GM10248 (cell line): ENCODE results near the gene CSKMT.

Experiments
- CTCF ChIA-PET: fragments of 300-600 bp; sonication (Branson Sonifier 250); formaldehyde crosslinking; extraction: SDS; loops from one replicate; lab custom pipeline; 2021; ENCODE audit warnings: antibody characterized with exemption; lab: Yijun Ruan, JAX
- POLR2A ChIA-PET: fragments of 350-650 bp; sonication (Branson Sonifier 250); formaldehyde crosslinking; extraction: SDS; loops from one replicate; lab custom pipeline; 2020; ENCODE audit warnings: antibody characterized with exemption; lab: Yijun Ruan, JAX
- DNase-seq: peaks from one replicate; pipeline ENCODE4 v3.0.0; 2012; ENCODE audit errors: extremely low spot score
- CTCF ChIP-seq: IDR thresholded peaks from 2 replicates; pipeline ENCODE4 v1.5.1; 2012; ENCODE audit warnings: mild to moderate bottlenecking, low read depth; ENCODE audit errors: extremely low read depth, missing control alignments, control extremely low read depth

Gene CSKMT

GRCh38 chr11:62705880-62706849, 41.1 kb downstream of the CSKMT start:
- no peak for TF ChIP-seq CTCF
- peak; percentile 96 for DNase-seq
- ChIA-PET POLR2A (interaction anchor here (0.5 to 1.9 kb wide), 7 partner anchors 41 to 135 kb away, joined by 3 to 17 read pairs (median 4); partner anchors contain the start of genes C11orf98, CSKMT and EEF1G), CTCF (interaction anchor here (0.8 to 9.1 kb wide), 13 partner anchors 10 to 242 kb away, joined by 3 to 79 read pairs (median 4); partner anchors contain the start of genes C11orf98, CSKMT, INTS5 and LRRN4CL)

- TF ChIP-seq CTCF: no peak
- ChIA-PET POLR2A (interaction anchor here (0.9 to 1.9 kb wide), 2 partner anchors 41 to 134 kb away, joined by 6 to 17 read pairs; partner anchors contain the start of genes C11orf98 and CSKMT), CTCF (interaction anchor here (1.2 to 9.1 kb wide), 9 partner anchors 9 to 243 kb away, joined by 3 to 79 read pairs (median 4); partner anchors contain the start of gene INTS5)
- DNase-seq: no peak
These were observed 41.7 kb downstream of the CSKMT start for GRCh38 chr11:62706850-62707247.

GRCh38 chr11:62707277-62707861, 42.3 kb downstream of the CSKMT start, which contains the start of the genes BSCL2 and GNG3:
Gene BSCL2, minus strand, starts transcription at chr11:62707424. Its CDS starts 229 bp downstream, at chr11:62707195.
Gene GNG3, plus strand, starts transcription at chr11:62707676. Its CDS starts 620 bp downstream, at chr11:62708296.
- DNase-seq: no peak
- ChIA-PET POLR2A (interaction anchor here (0.9 to 3.3 kb wide), 4 partner anchors 20 to 148 kb away, joined by 4 to 14 read pairs (median 4); partner anchors contain the start of genes HNRNPUL2 and TUT1), CTCF (interaction anchor here (1.2 to 9.1 kb wide), 8 partner anchors 10 to 165 kb away, joined by 3 to 79 read pairs (median 5); partner anchors contain the start of genes INTS5 and LRRN4CL)
- no peak for TF ChIP-seq CTCF

- POLR2A ChIA-PET: interaction anchor here (0.6 to 4.3 kb wide), 8 partner anchors 19 to 147 kb away, joined by 3 to 18 read pairs (median 6); partner anchors contain the start of genes C11orf98, CSKMT, HNRNPUL2 and MTA2
These were observed 43.3 kb downstream of the CSKMT start for GRCh38 chr11:62708392-62708791.

GRCh38 chr11:62708793-62709192, 43.7 kb downstream of the CSKMT start:
- DNase-seq: no peak
- POLR2A ChIA-PET: interaction anchor here (0.6 to 4.3 kb wide), 11 partner anchors 19 to 147 kb away, joined by 3 to 18 read pairs (median 5); partner anchors contain the start of genes C11orf98, CSKMT, HNRNPUL2 and MTA2
- no peak for TF ChIP-seq CTCF
- CTCF ChIA-PET: interaction anchor here (1.0 to 9.1 kb wide), 10 partner anchors 15 to 153 kb away, joined by 3 to 79 read pairs (median 4); partner anchors contain the start of genes C11orf98, CSKMT, HNRNPUL2 and LRRN4CL

More at GRCh38 chr11:62708392-62708791, 43.3 kb downstream of the CSKMT start:
- CTCF ChIA-PET: interaction anchor here (1.0 to 9.1 kb wide), 9 partner anchors 14 to 166 kb away, joined by 3 to 79 read pairs (median 5); partner anchors contain the start of genes C11orf98, CSKMT, LRRN4CL and TUT1
- DNase-seq: no peak
- no peak for TF ChIP-seq CTCF
